Activated CD4-positive, alpha-beta memory T cell treated with anti-CD3 and anti-CD28 coated beads, Interleukin-2, amount 10 ng/mL, durations not matched to agents 7 days and 5 days (primary cell): ENCODE results near the gene DOHH. TPM values are rescaled to one million over a fixed set of nuclear protein-coding genes. Genes with fewer than 3 reads are reported as not detected.

Experiments used
- CTCF ChIA-PET: fragments of 350-600 bp; sonication (Branson Sonifier 250); formaldehyde crosslinking; loops from one replicate; lab custom pipeline; 2021; ENCODE audit warnings: antibody characterized with exemption, inconsistent platforms; lab: Charles Lee
- POLR2A ChIA-PET: fragments of 350-600 bp; sonication (Branson Sonifier 250); formaldehyde crosslinking; loops from one replicate; lab custom pipeline; 2021; ENCODE audit warnings: antibody characterized with exemption; lab: Charles Lee
- DNase-seq: peaks from one replicate; pipeline ENCODE4 v3.0.0-alpha.2; 2020
- H3K27ac Mint-ChIP-seq: one replicate; pipeline ENCODE4 v1.8.0; 2021; ENCODE audit warnings: mild to moderate bottlenecking, mixed read lengths
- H3K27me3 Mint-ChIP-seq: one replicate; pipeline ENCODE4 v1.8.0; 2021; ENCODE audit warnings: mixed read lengths
- H3K36me3 Mint-ChIP-seq: one replicate; pipeline ENCODE4 v1.8.0; 2021; ENCODE audit warnings: low read depth, mixed read lengths
- H3K4me1 Mint-ChIP-seq: one replicate; pipeline ENCODE4 v1.8.0; 2021; ENCODE audit warnings: mixed read lengths
- H3K4me3 Mint-ChIP-seq: one replicate; pipeline ENCODE4 v1.8.0; 2021; ENCODE audit warnings: mild to moderate bottlenecking, mixed read lengths
- H3K9me3 Mint-ChIP-seq: one replicate; pipeline ENCODE4 v1.8.0; 2021; ENCODE audit warnings: mixed read lengths
- total RNA-seq, 2 experiments: library from RNA; stranded (reverse); gene quantifications; one replicate each; pipeline ENCODE4 v1.2.3, GENCODE V29; 2021

DOHH gene
- total RNA-seq, 2 experiments from 2014 or later: 11.1 to 11.8 TPM

DNA sequence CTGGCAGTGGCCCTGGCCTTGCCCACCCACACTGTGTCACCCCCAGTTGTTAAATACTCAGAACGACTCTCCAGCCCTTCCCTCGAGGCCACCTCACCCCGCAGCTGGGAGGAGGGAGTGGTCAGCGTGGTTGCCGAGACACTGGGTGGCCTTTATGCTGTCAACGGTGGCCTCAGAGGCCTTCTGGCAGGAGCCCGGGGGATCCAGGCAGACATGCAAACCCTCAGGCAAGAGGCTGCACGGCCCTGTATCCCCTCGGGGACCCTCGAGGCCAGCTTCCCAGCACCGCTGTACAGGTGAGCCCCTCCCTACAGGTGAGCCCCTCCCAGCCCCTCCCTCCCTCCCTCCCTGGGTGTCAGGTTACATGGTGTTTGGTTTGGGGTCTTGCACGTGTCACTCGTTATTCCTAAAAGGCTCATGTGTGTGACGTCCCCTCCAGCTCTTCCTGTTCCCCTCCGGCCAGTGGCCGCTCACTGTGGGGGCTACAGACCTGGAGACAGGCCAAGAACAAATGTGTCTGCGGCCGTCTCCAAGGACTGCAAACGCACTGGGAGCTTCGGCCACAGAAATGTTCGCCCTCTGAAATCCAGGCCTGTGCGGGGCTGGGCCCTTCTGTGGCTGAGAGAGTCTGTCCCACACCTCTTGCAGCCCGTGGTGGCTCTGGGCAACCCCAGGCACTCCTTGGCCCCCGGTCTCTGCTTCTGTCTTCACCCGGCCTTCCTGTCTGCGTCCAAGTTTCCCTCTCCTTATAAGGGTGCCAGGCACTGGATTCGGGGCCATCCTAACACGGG is 38.7 kb upstream of the DOHH start, which contains the start of gene TEKTIP1:
Gene TEKTIP1, plus strand, starts transcription at position 210 of the 791 bp plus-strand sequence. Its CDS starts 4 bp downstream, at position 214.
- Mint-ChIP-seq H3K9me3 (peaks cover 5% of the 10 kb centered on the region), H3K27me3 (no peaks in the 10 kb centered on the region), H3K36me3 (peaks cover 35% of the 10 kb centered on the region), H3K4me3 (no peak within 1 kb of the TSS), H3K27ac (no peak within 1 kb of the TSS), H3K4me1 (no peaks in the 10 kb centered on the region)
- no peak for DNase-seq
- ChIA-PET POLR2A (interaction anchor here (1.1 kb wide), 1 partner anchor 18 kb away, joined by 3 read pairs; the partner anchor contains the start of gene MFSD12), CTCF (no interaction called here)

DNA sequence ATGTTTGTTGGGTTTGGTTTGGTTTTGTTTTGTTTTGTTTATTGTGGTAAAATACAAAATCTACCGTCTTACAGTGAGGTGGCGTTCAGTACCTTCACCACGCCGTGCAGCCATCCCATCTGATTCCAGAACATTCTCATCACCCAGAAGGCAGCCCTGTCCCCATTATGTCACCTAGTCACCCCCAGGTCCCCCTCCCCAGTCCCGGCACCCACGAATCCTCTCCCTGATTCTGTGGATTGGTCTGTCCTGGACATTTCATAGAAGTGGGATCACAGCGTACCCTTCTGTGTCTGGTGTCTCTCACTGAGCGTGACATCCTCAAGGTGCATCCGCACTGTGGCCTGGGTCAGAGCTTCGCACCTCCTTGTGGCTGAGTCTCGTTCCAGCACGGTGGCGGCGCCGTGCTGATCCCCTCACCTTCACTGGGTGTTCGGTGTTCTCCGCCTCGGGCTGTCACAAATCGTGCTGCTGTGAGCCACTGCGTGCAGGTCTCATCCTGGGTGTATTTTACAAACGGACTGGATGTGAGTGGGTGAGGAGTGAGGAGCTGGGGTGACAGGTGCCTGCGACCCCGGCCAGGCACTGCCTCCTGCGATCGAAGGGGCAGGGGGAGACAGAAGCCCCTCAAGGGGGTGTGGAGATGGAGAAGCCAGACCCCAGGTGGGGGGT is 37.9 kb upstream of the DOHH start:
- no peaks in the 10 kb centered on the region for H3K27me3 Mint-ChIP-seq
- POLR2A ChIA-PET: interaction anchor here (1.1 kb wide), 1 partner anchor 19 kb away, joined by 3 read pairs; the partner anchor contains the start of gene MFSD12
- no peak for DNase-seq
- no peaks in the 10 kb centered on the region for H3K4me1 Mint-ChIP-seq
- CTCF ChIA-PET: no interaction called here
- peaks cover 39% of the 10 kb centered on the region for H3K36me3 Mint-ChIP-seq
- peaks cover 5% of the 10 kb centered on the region for H3K9me3 Mint-ChIP-seq
- H3K27ac Mint-ChIP-seq: no peak overlapping the region
- no peak overlapping the region for H3K4me3 Mint-ChIP-seq

DNA sequence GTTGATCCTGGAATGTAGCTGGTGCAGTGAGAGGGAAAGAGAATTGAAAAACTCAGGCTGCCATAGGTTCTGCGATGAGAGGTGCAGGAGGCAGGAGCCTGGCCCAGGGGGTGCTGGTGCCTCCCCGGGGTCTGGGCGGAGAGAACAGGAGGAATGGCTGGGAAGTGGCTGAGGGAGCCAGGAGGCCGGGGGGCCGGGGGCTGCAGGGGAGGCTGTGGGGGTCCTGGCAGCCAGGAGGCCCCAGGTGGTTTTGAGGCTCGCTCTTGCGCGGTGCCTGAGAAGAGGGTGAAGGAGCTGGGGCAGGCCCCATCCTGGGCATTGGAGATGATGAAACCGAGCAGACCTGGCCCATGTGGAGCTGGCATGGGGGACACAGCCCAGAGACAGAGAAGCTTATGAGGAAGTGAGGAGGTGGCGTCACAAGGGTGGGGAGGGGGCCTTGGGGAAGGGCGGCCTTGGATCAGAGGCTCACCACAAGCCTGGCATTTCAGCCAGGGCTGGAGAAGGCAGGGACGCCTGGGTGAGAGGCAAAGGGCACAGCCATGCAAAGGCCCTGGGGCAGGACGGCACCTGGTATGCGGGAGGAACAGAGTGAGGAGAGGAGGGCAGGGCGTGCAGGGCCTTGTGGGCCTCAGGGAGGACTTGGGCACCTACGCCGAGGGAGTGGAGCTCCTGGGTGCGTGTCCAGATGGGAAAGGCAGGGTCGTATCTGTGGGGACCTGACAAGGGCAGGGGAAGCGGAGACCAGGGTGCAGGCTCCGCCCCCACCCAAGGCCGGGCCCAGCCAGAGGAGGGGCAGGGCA is 37.2 kb upstream of the DOHH start:
- H3K27me3 Mint-ChIP-seq: no peaks in the 10 kb centered on the region
- no peaks in the 10 kb centered on the region for H3K4me1 Mint-ChIP-seq
- H3K36me3 Mint-ChIP-seq: peaks cover 43% of the 10 kb centered on the region
- CTCF ChIA-PET: no interaction called here
- no peak for DNase-seq
- H3K27ac Mint-ChIP-seq: no peak overlapping the region
- peaks cover 5% of the 10 kb centered on the region for H3K9me3 Mint-ChIP-seq
- POLR2A ChIA-PET: no interaction called here
- H3K4me3 Mint-ChIP-seq: no peak overlapping the region

DNA sequence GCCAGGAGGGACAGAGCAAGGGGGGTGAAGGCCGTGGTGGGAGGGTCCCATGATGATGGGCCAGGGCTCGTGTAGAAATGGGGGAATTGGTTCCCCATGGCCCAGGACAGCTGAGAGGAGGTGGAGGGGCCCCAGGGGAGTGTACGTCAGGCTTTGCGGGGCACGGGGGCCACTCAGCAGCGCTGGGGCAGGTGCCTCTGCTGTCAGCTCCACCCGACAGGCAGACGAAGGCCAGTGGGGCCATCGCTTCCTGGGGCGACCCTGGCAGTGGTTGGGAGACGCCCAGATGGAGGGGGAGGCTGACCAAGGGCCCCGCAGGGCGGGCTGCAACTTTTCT is 36.6 kb upstream of the DOHH start:
- Mint-ChIP-seq H3K36me3 (peaks cover 46% of the 10 kb centered on the region), H3K9me3 (peaks cover 5% of the 10 kb centered on the region), H3K27me3 (no peaks in the 10 kb centered on the region), H3K4me1 (no peaks in the 10 kb centered on the region), H3K4me3 (no peak overlapping the region), H3K27ac (no peak overlapping the region)
- POLR2A ChIA-PET: no interaction called here
- no peak for DNase-seq
- CTCF ChIA-PET: no interaction called here

DNA sequence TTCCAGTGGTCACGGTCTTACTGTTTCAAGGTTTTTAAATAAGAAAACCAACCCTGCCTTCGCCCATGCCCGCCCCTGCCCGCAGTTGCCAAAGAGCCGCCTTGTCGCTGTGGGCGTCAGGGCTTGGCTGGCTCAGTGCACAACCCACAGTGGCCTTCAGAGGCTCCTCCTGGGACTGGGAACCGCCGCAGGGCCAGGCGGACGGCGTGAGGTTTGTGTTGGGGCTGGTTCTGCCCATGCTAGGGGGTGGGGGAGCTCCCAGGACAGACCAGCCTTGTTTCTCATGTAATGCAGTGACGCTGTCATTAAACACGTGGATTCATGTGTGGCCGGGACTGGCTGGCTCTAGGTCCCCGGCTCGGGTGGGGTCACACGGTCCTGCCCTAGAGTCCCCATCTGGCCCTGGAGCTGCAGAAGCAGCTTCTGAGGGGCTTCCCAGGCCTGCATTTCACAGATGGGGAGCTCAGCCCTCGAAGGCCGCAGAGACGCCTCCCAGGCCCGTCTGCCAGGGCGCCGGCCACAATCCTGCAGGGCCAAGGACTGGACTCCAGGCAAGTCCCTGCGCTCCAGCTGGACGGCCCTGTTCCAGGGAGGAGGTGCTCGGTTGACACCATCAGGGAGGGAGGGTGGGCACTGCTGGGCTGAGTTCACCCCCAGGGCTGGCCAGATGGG is 36.1 kb upstream of the DOHH start:
- POLR2A ChIA-PET: interaction anchor here (1.2 kb wide), 1 partner anchor 20 kb away, joined by 3 read pairs; no protein-coding TSS in a partner anchor
- no peak for DNase-seq
- CTCF ChIA-PET: no interaction called here
- H3K27me3 Mint-ChIP-seq: no peaks in the 10 kb centered on the region
- H3K27ac Mint-ChIP-seq: no peak overlapping the region
- peaks cover 46% of the 10 kb centered on the region for H3K36me3 Mint-ChIP-seq
- peaks cover 5% of the 10 kb centered on the region for H3K9me3 Mint-ChIP-seq
- no peaks in the 10 kb centered on the region for H3K4me1 Mint-ChIP-seq
- no peak overlapping the region for H3K4me3 Mint-ChIP-seq

DNA sequence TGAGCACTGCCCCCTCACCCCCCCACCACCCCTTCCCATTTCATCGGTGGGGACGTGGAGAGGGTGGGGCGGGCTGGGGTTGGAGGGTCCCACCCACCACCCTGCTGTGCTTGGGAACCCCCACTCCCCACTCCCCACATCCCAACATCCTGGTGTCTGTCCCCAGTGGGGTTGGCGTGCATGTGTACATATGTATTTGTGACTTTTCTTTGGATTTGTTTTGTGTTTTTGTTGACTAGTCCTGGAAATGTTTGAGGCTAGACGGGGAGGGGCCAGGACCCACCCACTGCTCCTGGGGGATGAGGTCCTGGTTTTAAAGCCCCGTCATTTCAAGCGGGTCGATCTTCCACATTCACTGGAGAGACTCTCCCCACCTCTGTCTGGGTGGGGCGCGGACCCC is 35.5 kb upstream of the DOHH start:
- ChIA-PET POLR2A (interaction anchor here (1.2 kb wide), 1 partner anchor 19 kb away, joined by 3 read pairs; no protein-coding TSS in a partner anchor), CTCF (no interaction called here)
- peaks cover 5% of the 10 kb centered on the region for H3K9me3 Mint-ChIP-seq
- H3K27ac Mint-ChIP-seq: no peak overlapping the region
- H3K4me1 Mint-ChIP-seq: no peaks in the 10 kb centered on the region
- peaks cover 50% of the 10 kb centered on the region for H3K36me3 Mint-ChIP-seq
- DNase-seq: no peak
- no peaks in the 10 kb centered on the region for H3K27me3 Mint-ChIP-seq
- H3K4me3 Mint-ChIP-seq: no peak overlapping the region

DNA sequence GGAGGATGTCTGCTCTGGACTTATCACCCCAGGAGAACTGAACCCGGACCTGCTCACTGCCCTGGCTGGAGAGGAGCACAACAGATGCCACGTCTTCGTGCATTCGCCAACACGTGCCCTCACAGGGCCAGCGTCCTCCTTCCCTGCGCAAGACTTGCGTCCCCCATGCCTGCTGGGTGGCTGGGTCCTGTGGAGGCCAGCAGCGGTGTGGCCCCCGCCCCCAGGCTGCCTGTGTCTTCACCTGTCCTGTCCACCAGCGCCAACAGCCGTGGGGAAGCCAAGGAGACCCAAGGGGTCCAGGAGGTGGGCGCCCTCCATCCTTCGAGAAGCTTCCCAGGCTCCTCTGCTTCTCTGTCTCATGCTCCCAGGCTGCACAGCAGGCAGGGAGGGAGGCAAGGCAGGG is 35.1 kb upstream of the DOHH start:
- Mint-ChIP-seq H3K27me3 (no peaks in the 10 kb centered on the region), H3K4me1 (no peaks in the 10 kb centered on the region), H3K9me3 (peaks cover 5% of the 10 kb centered on the region), H3K4me3 (no peak overlapping the region), H3K27ac (no peak overlapping the region), H3K36me3 (peaks cover 50% of the 10 kb centered on the region)
- ChIA-PET CTCF (no interaction called here), POLR2A (interaction anchor here (1.2 kb wide), 1 partner anchor 19 kb away, joined by 3 read pairs; no protein-coding TSS in a partner anchor)
- no peak for DNase-seq

DNA sequence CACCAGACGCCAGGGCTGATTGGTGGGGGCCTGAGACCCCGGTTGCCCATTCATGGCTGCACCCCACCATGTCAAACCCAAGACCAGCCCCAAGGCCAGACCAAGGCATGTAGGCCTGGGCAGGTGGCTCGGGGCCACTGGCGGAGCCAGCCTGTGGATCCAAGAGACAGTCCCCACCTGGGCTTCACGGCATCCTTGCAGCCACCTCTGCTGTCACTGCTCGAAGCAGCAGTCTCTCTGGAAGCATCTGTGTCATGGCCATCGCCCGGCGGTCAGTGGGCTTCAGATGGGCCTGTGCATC is 34.7 kb upstream of the DOHH start:
- POLR2A ChIA-PET: no interaction called here
- Mint-ChIP-seq H3K9me3 (peaks cover 5% of the 10 kb centered on the region), H3K4me1 (no peaks in the 10 kb centered on the region), H3K36me3 (peaks cover 50% of the 10 kb centered on the region), H3K4me3 (no peak overlapping the region), H3K27ac (no peak overlapping the region), H3K27me3 (no peaks in the 10 kb centered on the region)
- CTCF ChIA-PET: no interaction called here
- DNase-seq: no peak

DNA sequence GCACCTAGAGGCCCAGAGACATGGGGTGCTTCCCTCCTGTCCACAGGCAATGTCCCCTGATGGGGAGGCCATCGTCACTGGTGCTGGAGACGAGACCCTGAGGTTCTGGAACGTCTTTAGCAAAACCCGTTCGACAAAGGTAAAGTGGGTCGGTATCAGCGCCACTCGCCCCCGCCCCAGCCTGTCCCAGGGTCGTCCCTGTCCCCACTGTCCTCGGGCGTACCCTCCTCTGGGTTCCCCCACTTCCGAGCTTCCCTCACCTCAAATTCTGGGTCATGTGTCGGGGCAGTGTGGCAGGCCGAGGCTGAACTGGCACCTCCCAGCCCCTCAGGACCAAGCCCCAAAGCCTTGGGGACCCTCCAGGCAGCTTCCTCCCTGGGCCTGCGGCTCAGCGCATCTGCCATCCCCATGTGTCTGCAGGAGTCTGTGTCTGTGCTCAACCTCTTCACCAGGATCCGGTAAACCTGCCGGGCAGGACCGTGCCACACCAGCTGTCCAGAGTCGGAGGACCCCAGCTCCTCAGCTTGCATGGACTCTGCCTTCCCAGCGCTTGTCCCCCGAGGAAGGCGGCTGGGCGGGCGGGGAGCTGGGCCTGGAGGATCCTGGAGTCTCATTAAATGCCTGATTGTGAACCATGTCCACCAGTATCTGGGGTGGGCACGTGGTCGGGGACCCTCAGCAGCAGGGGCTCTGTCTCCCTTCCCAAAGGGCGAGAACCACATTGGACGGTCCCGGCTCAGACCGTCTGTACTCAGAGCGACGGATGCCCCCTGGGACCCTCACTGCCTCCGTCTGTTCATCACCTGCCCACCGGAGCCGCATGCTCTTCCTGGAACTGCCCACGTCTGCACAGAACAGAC is 34.1 kb upstream of the DOHH start:
- CTCF ChIA-PET: no interaction called here
- POLR2A ChIA-PET: no interaction called here
- Mint-ChIP-seq H3K27ac (no peak overlapping the region), H3K36me3 (peaks cover 46% of the 10 kb centered on the region), H3K27me3 (no peaks in the 10 kb centered on the region), H3K4me1 (no peaks in the 10 kb centered on the region), H3K9me3 (peaks cover 3% of the 10 kb centered on the region), H3K4me3 (no peak overlapping the region)
- no peak for DNase-seq

DNA sequence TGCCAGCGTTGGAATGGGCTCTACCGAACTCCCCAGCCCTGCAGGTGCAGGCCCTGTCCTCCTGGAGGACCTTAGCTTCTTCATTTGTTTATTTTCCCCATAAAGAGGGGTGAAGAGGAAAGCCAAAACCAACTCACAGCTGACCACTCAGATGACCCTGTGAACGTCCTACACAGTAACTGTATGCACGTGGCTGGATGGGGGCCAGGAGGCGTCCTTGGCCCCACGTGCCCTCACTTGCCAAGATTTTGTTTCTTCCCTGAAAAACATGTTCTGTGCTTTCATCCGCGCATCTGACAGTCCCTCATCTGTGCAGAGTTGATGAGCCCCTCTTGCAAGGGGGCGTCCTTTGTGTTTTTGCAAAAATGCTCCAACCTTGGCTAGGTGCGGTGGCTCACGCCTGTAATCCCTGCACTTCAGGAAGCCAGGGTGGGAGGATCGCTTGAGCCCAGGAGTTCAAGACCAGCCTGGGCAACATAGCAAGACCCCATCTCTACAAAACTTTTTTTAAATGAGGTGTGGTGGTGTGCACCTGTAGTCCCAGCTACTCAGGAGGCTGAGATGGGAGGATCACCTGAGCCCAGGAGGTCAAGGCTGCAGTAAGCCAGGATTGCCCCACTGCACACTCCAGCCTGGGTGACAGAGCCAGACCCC is 33.2 kb upstream of the DOHH start:
- no peak overlapping the region for H3K4me3 Mint-ChIP-seq
- POLR2A ChIA-PET: no interaction called here
- H3K4me1 Mint-ChIP-seq: no peaks in the 10 kb centered on the region
- no peaks in the 10 kb centered on the region for H3K27me3 Mint-ChIP-seq
- no peak overlapping the region for H3K27ac Mint-ChIP-seq
- CTCF ChIA-PET: no interaction called here
- DNase-seq: no peak
- H3K9me3 Mint-ChIP-seq: no peaks in the 10 kb centered on the region
- H3K36me3 Mint-ChIP-seq: peaks cover 42% of the 10 kb centered on the region

DNA sequence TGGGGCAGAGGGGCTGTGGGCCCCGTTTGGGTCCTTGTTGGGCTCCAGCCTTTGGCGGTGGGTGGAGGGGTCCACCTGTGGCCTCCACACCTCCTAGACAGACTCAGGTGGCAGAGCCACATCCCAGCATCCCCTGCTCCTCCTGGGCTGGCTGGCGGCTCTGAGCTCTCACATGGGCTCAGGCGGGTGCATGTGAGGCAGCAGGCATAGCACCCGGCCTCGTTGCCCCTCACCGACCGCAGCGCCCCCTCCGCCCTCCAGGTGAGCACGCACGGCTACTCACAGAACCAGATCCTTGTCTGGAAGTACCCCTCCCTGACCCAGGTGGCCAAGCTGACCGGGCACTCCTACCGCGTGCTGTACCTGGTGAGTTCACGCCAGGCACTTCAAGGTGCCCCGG is 32.6 kb upstream of the DOHH start:
- POLR2A ChIA-PET: interaction anchor here (0.6 kb wide), 1 partner anchor 38 kb away, joined by 3 read pairs; no protein-coding TSS in a partner anchor
- Mint-ChIP-seq H3K36me3 (peaks cover 35% of the 10 kb centered on the region), H3K4me1 (no peaks in the 10 kb centered on the region), H3K9me3 (no peaks in the 10 kb centered on the region), H3K27me3 (no peaks in the 10 kb centered on the region), H3K4me3 (no peak overlapping the region), H3K27ac (no peak overlapping the region)
- CTCF ChIA-PET: no interaction called here
- no peak for DNase-seq
